Upper lobe of left lung (tissue), 4 donors: ENCODE results near the gene SPSB3.

Source experiments
- EP300 ChIP-seq, 4 donors: sonication (generic); formaldehyde crosslinking; IDR thresholded peaks; one replicate each; pipeline ENCODE4 v1.5.1; 2017; ENCODE audit warnings: antibody characterized with exemption in 4 of 4, control low read depth in 2 of 4
- POLR2A ChIP-seq, 4 donors: fragments of 450-650 bp; IDR thresholded peaks; one replicate each; pipeline ENCODE4 v1.5.1; 2016 to 2017; ENCODE audit warnings: antibody characterized with exemption in 4 of 4, mild to moderate bottlenecking in 2 of 4
- POLR2AphosphoS5 ChIP-seq, 2 donors: sonication (generic); formaldehyde crosslinking; IDR thresholded peaks; one replicate each; pipeline ENCODE4 v1.5.1; 2017; ENCODE audit warnings: antibody characterized with exemption in 2 of 2
- TF ChIP-seq, protein P1 (sequence below), 6 experiments: fragments of 450-650 bp in 4 of 6; fragments of 200-600 bp in 2 of 6; sonication (generic) in 2 of 6; IDR thresholded peaks; one replicate each; pipeline ENCODE4 v1.5.1; 2016 to 2019; ENCODE audit warnings: antibody characterized with exemption in 6 of 6

DNA sequence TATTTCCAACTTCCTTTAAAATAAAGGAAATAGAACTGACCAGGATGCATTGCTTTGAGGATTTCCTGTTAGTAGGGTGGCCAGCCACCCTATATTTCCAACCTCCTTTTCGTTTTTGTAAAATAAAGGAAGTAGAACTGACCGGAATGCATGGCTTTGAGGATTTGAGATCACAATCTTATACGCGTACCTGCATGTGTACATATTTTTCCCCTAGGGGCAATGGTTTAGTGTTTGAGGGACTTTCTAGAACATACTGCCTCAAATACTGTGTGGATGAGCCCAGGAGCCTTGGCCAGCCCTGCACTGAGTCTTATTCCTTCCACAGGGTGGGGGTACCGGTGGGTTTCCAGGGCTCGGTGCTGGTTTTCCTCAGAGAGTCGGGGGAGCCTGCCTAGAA is 50.8 kb downstream of the SPSB3 start:
- TF ChIP-seq, protein P1, sequence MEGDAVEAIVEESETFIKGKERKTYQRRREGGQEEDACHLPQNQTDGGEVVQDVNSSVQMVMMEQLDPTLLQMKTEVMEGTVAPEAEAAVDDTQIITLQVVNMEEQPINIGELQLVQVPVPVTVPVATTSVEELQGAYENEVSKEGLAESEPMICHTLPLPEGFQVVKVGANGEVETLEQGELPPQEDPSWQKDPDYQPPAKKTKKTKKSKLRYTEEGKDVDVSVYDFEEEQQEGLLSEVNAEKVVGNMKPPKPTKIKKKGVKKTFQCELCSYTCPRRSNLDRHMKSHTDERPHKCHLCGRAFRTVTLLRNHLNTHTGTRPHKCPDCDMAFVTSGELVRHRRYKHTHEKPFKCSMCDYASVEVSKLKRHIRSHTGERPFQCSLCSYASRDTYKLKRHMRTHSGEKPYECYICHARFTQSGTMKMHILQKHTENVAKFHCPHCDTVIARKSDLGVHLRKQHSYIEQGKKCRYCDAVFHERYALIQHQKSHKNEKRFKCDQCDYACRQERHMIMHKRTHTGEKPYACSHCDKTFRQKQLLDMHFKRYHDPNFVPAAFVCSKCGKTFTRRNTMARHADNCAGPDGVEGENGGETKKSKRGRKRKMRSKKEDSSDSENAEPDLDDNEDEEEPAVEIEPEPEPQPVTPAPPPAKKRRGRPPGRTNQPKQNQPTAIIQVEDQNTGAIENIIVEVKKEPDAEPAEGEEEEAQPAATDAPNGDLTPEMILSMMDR (IDR thresholded peaks at IDR 0.05): no peak
- TF ChIP-seq POLR2AphosphoS5 (IDR thresholded peaks at IDR 0.05) (no peak), POLR2A (IDR thresholded peaks at IDR 0.05) (no peak), EP300 (IDR thresholded peaks at IDR 0.05) (no peak)
